GM12874 (cell line): ENCODE results near the gene AUNIP.

Source experiments
- TF ChIP-seq, protein P1 (sequence below): IDR thresholded peaks from 2 replicates; pipeline ENCODE4 v1.5.1; 2011; ENCODE audit warnings: low read depth, mild to moderate bottlenecking, control low read depth, low read length, moderate library complexity; ENCODE audit not compliant: insufficient read depth

The AUNIP gene

GRCh38 chr1:25904943-25905679 is 45.9 kb upstream of the AUNIP start:
- TF ChIP-seq, protein P1, sequence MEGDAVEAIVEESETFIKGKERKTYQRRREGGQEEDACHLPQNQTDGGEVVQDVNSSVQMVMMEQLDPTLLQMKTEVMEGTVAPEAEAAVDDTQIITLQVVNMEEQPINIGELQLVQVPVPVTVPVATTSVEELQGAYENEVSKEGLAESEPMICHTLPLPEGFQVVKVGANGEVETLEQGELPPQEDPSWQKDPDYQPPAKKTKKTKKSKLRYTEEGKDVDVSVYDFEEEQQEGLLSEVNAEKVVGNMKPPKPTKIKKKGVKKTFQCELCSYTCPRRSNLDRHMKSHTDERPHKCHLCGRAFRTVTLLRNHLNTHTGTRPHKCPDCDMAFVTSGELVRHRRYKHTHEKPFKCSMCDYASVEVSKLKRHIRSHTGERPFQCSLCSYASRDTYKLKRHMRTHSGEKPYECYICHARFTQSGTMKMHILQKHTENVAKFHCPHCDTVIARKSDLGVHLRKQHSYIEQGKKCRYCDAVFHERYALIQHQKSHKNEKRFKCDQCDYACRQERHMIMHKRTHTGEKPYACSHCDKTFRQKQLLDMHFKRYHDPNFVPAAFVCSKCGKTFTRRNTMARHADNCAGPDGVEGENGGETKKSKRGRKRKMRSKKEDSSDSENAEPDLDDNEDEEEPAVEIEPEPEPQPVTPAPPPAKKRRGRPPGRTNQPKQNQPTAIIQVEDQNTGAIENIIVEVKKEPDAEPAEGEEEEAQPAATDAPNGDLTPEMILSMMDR, result no peak

GRCh38 chr1:25903986-25904385 is 44.7 kb upstream of the AUNIP start:
- TF ChIP-seq, protein P1, result no peak

GRCh38 chr1:25902462-25902861 is 43.2 kb upstream of the AUNIP start:
- TF ChIP-seq, protein P1, result no peak

DNA sequence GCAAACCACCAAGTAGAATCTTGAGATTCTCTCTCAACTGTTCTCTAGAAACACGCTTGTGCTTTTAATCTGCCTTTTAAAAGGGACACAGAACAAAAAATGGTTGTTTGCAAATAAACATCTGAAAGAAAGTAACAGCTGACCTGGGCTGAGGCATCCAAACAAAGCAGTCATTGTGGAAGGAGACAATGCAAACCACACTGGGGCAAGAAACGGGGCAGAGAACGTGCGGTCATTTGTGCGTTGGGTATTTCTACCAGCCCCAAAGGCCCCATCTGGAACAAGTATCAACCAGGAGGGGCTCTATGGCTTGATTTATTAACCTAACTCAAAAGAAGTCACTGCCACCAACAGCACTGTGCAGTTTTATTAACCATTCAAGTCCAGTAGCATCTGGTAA is 41.0 kb upstream of the AUNIP start:
- TF ChIP-seq, protein P1, result no peak

GRCh38 chr1:25899792-25900191 is 40.5 kb upstream of the AUNIP start:
- TF ChIP-seq, protein P1, result no peak

GRCh38 chr1:25898223-25899015 is 39.2 kb upstream of the AUNIP start:
- TF ChIP-seq, protein P1, result no peak

DNA sequence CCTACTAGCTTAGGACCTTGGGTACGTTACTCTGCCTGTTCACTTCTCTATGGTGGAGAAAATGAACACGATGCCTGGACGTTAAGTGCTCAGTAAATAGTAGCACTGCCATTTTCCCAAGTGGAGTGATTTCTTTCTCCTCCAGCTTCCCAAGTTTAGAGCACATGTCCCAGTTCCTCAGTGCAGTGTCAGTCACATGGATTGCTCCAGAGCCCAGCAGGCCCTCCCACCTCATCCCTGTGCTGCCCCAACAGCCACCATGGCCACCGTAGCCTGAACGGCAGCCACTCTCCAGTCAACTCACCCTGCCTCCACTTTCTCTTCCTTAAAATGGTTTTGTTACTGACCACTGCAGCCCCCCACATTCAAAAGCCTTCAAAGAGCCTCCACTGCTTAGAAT is 38.5 kb upstream of the AUNIP start:
- TF ChIP-seq, protein P1, result no peak
